Left renal cortex interstitium (tissue), 4 donors: ENCODE results near the gene CRYZ. TPM values are rescaled to one million over a fixed set of nuclear protein-coding genes. Genes with fewer than 3 reads are reported as not detected.
"Not testable (repeated sequence)": the region's sequence is repeated elsewhere in the genome, so short reads cannot be mapped to it uniquely, and the experiment has no call there.

Source experiments
- DNase-seq, 4 donors: peaks; one replicate each; pipeline ENCODE4 v3.0.0-alpha.2; 2013; ENCODE audit warnings: low read depth in 4 of 4, low spot score in 2 of 4, missing footprints in 1 of 4
- polyA plus RNA-seq, 4 donors: library from polyadenylated mRNA; unstranded; fragments of 120-200 nt; gene quantifications; one replicate each; pipeline ENCODE4 v1.2.1, GENCODE V29; 2013; ENCODE audit not compliant: insufficient read length in 4 of 4

The CRYZ gene
- 100 to 1,000 TPM; 154 to 205 (median 181) TPM for polyA plus RNA-seq

DNA sequence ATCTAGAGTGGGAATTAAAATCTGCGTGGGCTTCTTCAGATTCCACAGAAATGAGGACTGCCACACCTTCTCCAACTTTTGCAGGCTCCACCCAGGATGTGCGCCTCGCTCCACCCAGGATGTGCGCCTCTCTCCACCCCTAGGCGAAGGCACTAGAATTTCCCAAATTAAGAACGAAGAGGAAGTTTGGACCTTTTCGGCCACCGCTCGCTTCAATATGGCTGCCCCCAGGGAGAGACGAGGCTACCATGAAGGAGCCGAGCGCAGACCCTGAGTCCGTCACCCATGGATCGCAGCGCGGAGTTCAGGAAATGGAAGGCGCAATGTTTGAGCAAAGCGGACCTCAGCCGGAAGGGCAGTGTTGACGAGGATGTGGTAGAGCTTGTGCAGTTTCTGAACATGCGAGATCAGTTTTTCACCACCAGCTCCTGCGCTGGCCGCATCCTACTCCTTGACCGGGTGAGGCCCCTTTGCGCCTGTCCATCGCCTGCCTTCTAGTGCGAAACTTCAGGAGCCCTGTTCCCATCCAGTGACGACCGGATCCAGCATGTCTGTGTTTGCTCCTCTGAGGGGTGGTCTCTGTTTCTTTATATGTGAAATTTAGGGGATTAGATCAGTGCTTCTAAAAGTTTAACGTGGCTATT lies at the start of gene CRYZ, which contains the start of gene TYW3:
TSS of gene CRYZ (minus strand) at position 91 of the 644 bp plus-strand sequence. CDS start 8,229 bp downstream, outside the sequence.
TSS of gene TYW3 (plus strand) at position 193 of the 644 bp plus-strand sequence. CDS start at position 286, 93 bp downstream.
- DNase-seq: peak; percentile 85 to 95 (median 92)

- DNase-seq: no peak
Measured at GRCh38 chr1:74780594-74780993, 47.7 kb upstream of the CRYZ start.

DNA sequence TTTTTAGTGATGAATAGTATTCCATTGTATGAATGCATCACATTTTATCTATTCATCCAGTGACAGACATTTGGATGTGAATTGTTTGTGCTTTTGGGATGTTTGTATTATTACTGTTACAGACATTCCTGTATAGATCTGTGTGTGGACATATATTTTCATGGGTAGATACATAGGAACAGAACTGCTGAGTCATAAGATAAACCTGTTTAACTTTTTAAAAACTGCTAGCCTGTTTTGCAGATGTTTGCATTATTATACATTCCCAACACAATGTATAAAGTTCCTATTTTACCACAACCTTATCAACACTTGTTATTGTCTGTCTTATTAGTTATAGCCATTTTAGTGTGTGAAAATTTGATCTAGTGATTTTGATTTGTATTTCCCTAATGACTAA lies 46.9 kb upstream of the CRYZ start:
- DNase-seq: no peak

- DNase-seq: no peak
Measured at GRCh38 chr1:74777525-74777924, 44.7 kb upstream of the CRYZ start.

- DNase-seq: no peak
Measured at GRCh38 chr1:74775735-74776134, 42.9 kb upstream of the CRYZ start.

GRCh38 chr1:74773582-74773981 lies 40.7 kb upstream of the CRYZ start:
- DNase-seq: no peak

GRCh38 chr1:74772945-74773344 lies 40.1 kb upstream of the CRYZ start:
- DNase-seq: no peak

GRCh38 chr1:74771913-74772515 lies 39.2 kb upstream of the CRYZ start:
- DNase-seq: peak in 2 of 4 donors; percentile 5 to 49

- DNase-seq: no peak
Measured at GRCh38 chr1:74767490-74767889, 34.6 kb upstream of the CRYZ start.

GRCh38 chr1:74766579-74766978 lies 33.7 kb upstream of the CRYZ start:
- no peak for DNase-seq

GRCh38 chr1:74763807-74764206 lies 31.0 kb upstream of the CRYZ start:
- no peak for DNase-seq

- DNase-seq: not testable (repeated sequence)
Measured at GRCh38 chr1:74756650-74757049, 23.8 kb upstream of the CRYZ start.

DNA sequence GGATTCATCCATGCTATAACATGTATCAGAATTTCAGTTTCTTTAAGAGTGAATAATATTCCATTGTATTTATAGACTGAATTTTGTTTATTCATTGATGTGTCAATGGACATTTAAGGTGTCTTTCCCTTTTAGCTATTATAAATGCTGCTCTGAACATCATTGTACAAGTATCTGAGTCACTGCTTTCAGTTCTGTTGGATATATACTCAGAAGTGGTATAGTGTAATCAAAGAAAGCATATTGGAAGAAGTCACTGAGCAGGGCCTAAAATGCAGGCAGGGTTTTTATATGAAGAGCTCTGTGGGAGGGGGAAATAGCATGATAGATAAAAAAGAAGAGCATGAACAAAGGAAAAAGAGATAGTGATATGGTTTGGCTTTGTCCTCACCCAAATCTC lies 22.6 kb upstream of the CRYZ start:
- DNase-seq: no peak

DNA sequence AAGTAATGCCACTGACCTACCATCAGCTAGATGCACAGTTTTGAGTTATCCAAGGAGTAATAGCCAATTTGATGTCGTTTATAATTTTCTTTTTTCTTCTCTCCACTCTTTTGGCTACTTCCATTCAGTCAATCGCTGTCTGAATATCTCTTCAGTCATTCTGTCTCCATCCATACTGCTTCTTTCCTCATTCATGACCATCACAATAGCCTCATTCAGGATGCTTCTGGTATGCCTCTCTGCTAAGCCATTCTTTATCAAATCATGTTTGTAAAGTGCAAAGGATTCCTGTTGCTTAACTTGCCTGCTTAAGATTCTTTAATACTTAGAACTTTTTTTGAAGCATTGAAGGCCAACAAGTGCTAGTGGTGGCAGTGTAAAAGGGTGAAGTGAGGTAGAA lies 20.3 kb upstream of the CRYZ start:
- DNase-seq: no peak

GRCh38 chr1:74748960-74749359 lies 16.1 kb upstream of the CRYZ start:
- DNase-seq: no peak

GRCh38 chr1:74745247-74745646 lies 12.4 kb upstream of the CRYZ start:
- not testable (repeated sequence) for DNase-seq

DNA sequence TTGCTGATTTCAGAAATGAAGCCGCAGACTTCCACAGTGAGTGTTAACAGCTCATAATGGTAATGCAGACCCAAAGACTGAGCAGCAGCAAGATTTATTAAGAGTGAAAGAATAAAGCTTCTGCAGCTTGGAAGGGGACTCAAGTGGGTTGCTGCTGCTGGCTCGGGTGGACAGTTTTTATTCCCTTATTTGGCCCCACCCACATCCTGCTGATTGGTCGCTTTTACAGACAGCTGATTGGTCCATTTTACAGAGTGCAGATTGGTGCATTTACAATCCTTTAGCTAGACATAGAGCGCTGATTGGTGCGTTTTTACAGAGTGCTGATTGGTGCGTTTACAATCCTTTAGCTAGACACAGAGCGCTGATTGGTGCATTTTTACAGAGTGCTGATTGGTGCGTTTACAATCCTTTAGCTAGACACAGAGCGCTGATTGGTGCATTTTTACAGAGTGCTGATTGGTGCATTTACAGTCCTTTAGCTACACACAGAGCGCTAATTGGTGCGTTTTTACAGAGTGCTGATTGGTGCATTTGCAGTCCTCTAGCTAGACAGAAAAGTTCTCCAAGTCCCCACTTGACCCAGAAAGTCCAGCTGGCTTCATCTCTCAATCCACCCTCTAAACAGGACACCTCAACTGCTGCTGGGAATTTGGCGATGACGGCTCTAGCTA lies 7.6 kb upstream of the CRYZ start:
- not testable (repeated sequence) for DNase-seq

DNA sequence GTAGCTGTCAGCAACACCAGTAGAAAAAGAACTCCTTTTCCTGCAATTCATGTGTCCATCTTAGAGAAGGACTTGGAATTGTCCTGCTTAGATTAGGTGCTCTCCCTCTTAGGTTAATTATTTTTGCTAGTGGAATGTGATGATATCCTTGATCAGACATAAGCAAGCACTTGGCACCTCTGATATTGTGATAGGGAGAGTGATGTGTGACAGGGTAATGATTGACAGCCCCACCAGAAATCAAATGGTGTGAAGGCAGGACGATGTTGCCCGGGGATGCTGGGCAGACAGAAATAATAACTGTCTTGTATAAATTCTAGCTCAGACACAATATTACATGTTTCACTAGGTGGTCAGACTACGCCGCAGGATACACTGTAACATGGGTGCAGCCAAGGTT lies 4.5 kb upstream of the CRYZ start:
- DNase-seq: no peak

- peak; percentile 65 to 80 (median 73) for DNase-seq
Measured at GRCh38 chr1:74733604-74734484, 994 bp upstream of the CRYZ start.

GRCh38 chr1:74732071-74732946 lies 541 bp downstream of the CRYZ start:
- not testable (repeated sequence) for DNase-seq
